ENCODE measurements around the gene RASL11B. TPM values are rescaled to one million over a fixed set of nuclear protein-coding genes. Genes with fewer than 3 reads are reported as not detected.

RASL11B gene
- total RNA-seq, 1 donor from 2014 or later = 11.3 TPM

DNA sequence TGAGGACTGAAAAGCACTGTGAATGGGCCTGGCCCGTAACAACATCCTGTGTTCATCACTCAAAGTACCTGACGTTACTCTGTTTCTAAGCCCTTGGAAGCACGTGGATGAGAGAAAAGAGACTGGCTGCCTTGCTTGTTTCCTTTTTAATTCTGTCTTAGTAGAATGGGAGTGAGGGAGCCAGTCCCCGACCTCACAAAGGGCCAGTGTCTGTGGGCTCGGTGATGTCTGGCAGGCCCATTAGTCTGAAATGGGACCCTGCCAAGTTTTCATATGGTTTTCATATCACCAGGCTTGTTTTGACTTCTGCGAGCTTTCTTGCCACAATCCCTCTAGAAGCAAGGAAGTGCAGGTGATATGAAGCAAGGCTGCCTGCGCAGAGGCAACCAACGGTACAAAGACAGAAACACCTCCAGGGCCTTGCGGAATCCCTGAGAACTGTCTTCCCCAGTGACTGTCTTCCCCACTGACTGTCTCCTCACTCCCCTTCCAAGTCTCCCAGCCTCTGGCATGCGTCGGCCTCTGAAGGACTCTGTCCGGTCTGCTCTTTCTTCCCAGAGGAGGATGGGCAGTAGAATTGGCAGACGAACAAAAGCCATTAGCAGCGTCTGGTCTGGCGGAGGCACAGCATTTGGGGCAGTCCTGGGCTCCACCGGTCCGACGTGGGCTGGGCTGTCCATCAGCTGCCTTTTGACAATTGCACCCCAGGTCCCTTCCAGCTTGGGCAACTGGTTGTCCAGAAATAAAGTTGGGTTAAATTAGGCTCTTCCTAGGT, 20.2 kb upstream of the RASL11B start:
- DNase-seq (ENCODE audit: low read depth, low spot score) = no peak
- Mint-ChIP-seq H3K27me3 (ENCODE audit: low read depth) (no peaks in the 10 kb centered on the region), H3K4me3 (no peak overlapping the region), H3K27ac (ENCODE audit: unreplicated experiment) (no peak overlapping the region), H3K36me3 (ENCODE audit: low read depth) (no peaks in the 10 kb centered on the region), H3K4me1 (peaks cover 50% of the 10 kb centered on the region), H3K9me3 (no peaks in the 10 kb centered on the region)
- TF ChIP-seq, protein P1, sequence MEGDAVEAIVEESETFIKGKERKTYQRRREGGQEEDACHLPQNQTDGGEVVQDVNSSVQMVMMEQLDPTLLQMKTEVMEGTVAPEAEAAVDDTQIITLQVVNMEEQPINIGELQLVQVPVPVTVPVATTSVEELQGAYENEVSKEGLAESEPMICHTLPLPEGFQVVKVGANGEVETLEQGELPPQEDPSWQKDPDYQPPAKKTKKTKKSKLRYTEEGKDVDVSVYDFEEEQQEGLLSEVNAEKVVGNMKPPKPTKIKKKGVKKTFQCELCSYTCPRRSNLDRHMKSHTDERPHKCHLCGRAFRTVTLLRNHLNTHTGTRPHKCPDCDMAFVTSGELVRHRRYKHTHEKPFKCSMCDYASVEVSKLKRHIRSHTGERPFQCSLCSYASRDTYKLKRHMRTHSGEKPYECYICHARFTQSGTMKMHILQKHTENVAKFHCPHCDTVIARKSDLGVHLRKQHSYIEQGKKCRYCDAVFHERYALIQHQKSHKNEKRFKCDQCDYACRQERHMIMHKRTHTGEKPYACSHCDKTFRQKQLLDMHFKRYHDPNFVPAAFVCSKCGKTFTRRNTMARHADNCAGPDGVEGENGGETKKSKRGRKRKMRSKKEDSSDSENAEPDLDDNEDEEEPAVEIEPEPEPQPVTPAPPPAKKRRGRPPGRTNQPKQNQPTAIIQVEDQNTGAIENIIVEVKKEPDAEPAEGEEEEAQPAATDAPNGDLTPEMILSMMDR (conservative IDR thresholded peaks at IDR 0.05) = no peak

- peak overlapping the region; percentile 97 for H3K27ac Mint-ChIP-seq (ENCODE audit: unreplicated experiment)
- H3K36me3 Mint-ChIP-seq (ENCODE audit: low read depth) = no peaks in the 10 kb centered on the region
- no peaks in the 10 kb centered on the region for H3K27me3 Mint-ChIP-seq (ENCODE audit: low read depth)
- TF ChIP-seq, protein P1 (conservative IDR thresholded peaks at IDR 0.05) = no peak
- H3K4me1 Mint-ChIP-seq = peaks cover 50% of the 10 kb centered on the region
- no peak overlapping the region for H3K4me3 Mint-ChIP-seq
- no peak for DNase-seq (ENCODE audit: low read depth, low spot score)
- H3K9me3 Mint-ChIP-seq = no peaks in the 10 kb centered on the region
Measured at GRCh38 chr4:52842792-52843191, 19.3 kb upstream of the RASL11B start.

DNA sequence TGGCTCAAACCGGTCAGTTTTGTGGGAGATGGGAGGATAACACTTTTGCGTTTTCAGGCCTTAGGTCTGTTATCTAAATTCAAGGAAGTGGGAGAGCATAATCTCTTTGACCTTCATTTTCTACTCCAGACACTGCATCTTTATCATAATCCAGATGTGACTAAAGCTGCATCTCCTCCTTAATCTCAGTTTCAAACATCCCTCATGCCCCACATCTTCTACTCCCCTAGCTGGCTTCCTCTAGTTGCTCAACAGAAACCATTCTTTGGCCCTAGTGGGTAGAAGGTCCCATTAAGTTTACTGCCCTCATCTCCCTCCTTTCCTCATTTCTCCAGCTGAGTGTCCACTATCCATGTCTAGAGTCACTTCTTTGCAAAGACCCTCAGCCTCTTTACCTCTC, 18.8 kb upstream of the RASL11B start:
- no peak overlapping the region for H3K4me3 Mint-ChIP-seq
- H3K4me1 Mint-ChIP-seq = peaks cover 45% of the 10 kb centered on the region
- DNase-seq (ENCODE audit: low read depth, low spot score) = no peak
- H3K27ac Mint-ChIP-seq (ENCODE audit: unreplicated experiment) = no peak overlapping the region
- TF ChIP-seq, protein P1 (conservative IDR thresholded peaks at IDR 0.05) = no peak
- H3K9me3 Mint-ChIP-seq = no peaks in the 10 kb centered on the region
- no peaks in the 10 kb centered on the region for H3K27me3 Mint-ChIP-seq (ENCODE audit: low read depth)
- no peaks in the 10 kb centered on the region for H3K36me3 Mint-ChIP-seq (ENCODE audit: low read depth)

- Mint-ChIP-seq H3K27me3 (ENCODE audit: low read depth) (no peaks in the 10 kb centered on the region), H3K9me3 (no peaks in the 10 kb centered on the region), H3K27ac (ENCODE audit: unreplicated experiment) (peak overlapping the region; percentile 31), H3K36me3 (ENCODE audit: low read depth) (no peaks in the 10 kb centered on the region), H3K4me1 (peaks cover 40% of the 10 kb centered on the region), H3K4me3 (no peak overlapping the region)
- TF ChIP-seq, protein P1 (conservative IDR thresholded peaks at IDR 0.05) = no peak
- no peak for DNase-seq (ENCODE audit: low read depth, low spot score)
Measured at GRCh38 chr4:52843958-52844357, 18.2 kb upstream of the RASL11B start.

DNA sequence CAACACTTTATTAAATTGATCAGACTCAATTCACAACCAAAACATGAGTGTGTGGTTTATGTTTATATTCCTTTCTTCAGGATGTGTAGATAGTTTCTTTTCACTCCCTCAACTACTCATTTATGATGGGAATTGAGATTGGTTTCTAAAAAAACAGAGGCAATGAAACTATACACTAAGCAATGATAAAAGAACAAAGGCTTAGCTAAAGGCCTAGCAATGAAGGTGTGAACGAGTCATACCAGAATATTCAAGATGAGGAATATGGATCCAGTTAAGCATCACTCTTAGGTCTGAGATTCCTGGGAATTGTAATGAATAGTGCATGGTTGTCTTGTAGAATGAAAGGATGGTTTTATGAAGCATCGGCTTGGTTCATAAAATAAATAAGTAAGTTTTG, 17.5 kb upstream of the RASL11B start:
- Mint-ChIP-seq H3K27ac (ENCODE audit: unreplicated experiment) (no peak overlapping the region), H3K9me3 (no peaks in the 10 kb centered on the region), H3K4me3 (no peak overlapping the region), H3K36me3 (ENCODE audit: low read depth) (no peaks in the 10 kb centered on the region), H3K4me1 (peaks cover 34% of the 10 kb centered on the region), H3K27me3 (ENCODE audit: low read depth) (no peaks in the 10 kb centered on the region)
- TF ChIP-seq, protein P1 (conservative IDR thresholded peaks at IDR 0.05) = no peak
- no peak for DNase-seq (ENCODE audit: low read depth, low spot score)
